Lung (tissue), 12 donors: ENCODE data around the gene EXD2. TPM values are rescaled to one million over a fixed set of nuclear protein-coding genes. Genes with fewer than 3 reads are reported as not detected.
"Not testable (repeated sequence)": the region's sequence is repeated elsewhere in the genome, so short reads cannot be mapped to it uniquely, and the experiment has no call there.

Experiments used
- ATAC-seq: fragments of 200-7000 bp; cut with Tn5 transposase; one replicate; pipeline ENCODE4 v1.9.1; 2020; ENCODE audit warnings: moderate number of reproducible peaks; ENCODE audit not compliant: insufficient read depth, low FRiP score
- DNase-seq, 3 donors: peaks; one replicate each; pipeline ENCODE4 v3.0.0-alpha.2; 2013 to 2017
- H3K27ac ChIP-seq, 2 donors: one replicate each; pipeline ENCODE4 v1.5.1; 2013; ENCODE audit warnings: mild to moderate bottlenecking in 2 of 2, moderate library complexity in 2 of 2, control low read depth in 1 of 2, inconsistent platforms in 1 of 2, low read depth in 1 of 2, low read length in 1 of 2
- H3K27me3 ChIP-seq, 3 donors: one replicate each; pipeline ENCODE4 v1.5.1; 2013; ENCODE audit warnings: low read length in 2 of 3; ENCODE audit not compliant: control insufficient read depth in 3 of 3, insufficient read depth in 3 of 3
- H3K36me3 ChIP-seq, 4 donors: one replicate each; pipeline ENCODE4 v1.5.1; 2013; ENCODE audit warnings: low read length in 4 of 4, mild to moderate bottlenecking in 1 of 4, moderate library complexity in 1 of 4; ENCODE audit not compliant: control insufficient read depth in 4 of 4, insufficient read depth in 4 of 4
- H3K4me1 ChIP-seq, 5 donors: one replicate each; pipeline ENCODE4 v1.5.1; 2013; ENCODE audit warnings: low read length in 5 of 5, mild to moderate bottlenecking in 2 of 5, moderate library complexity in 1 of 5; ENCODE audit not compliant: control insufficient read depth in 5 of 5, insufficient read depth in 5 of 5
- H3K4me3 ChIP-seq: one replicate; pipeline ENCODE4 v1.5.1; 2013; ENCODE audit warnings: mild to moderate bottlenecking, control low read depth, moderate library complexity
- H3K9ac ChIP-seq, 2 donors: one replicate each; pipeline ENCODE4 v1.5.1; 2013; ENCODE audit warnings: low read length in 2 of 2, control low read depth in 1 of 2; ENCODE audit not compliant: insufficient read depth in 1 of 2
- H3K9me3 ChIP-seq, 4 donors: one replicate each; pipeline ENCODE4 v1.5.1; 2013; ENCODE audit warnings: low read length in 3 of 4, mild to moderate bottlenecking in 1 of 4, moderate library complexity in 1 of 4; ENCODE audit not compliant: control insufficient read depth in 4 of 4, insufficient read depth in 3 of 4
- WGBS, 2 donors: extraction: QIAGEN DNeasy Blood & Tissue Kit; methylation state at CpG; one replicate each; pipeline ENCODE4 v1.1.7; 2013; 5-methylcytosine and 5-hydroxymethylcytosine counted together
- polyA plus RNA-seq, 2 donors: library from polyadenylated mRNA; stranded (reverse); fragments of 200-250 nt; gene quantifications; one replicate each; pipeline ENCODE4 v1.2.1, GENCODE V29; 2013
- total RNA-seq, 2 donors: library from RNA; depleted of rRNA in 1 of 2; stranded (reverse); fragments of >200 nt in 1 of 2; gene quantifications; one replicate each; pipeline ENCODE4 v1.2.1, GENCODE V29; 2014 to 2021
- TF ChIP-seq, protein P1 (sequence below): IDR thresholded peaks from 2 replicates; pipeline ENCODE4 v1.5.1; 2012; ENCODE audit warnings: mild to moderate bottlenecking; ENCODE audit errors: control extremely low read depth, extremely low read depth
- donor health status: control.
- donor health status: control.
- donor health status: Bipolar disorder and iron deficiency.
- donor health status: healthy.
- donor health status: DM: yes; HTN: yes; CAD: no.

Gene EXD2
- total and polyA plus RNA-seq, 4 donors, result 9.0 to 25.7 (median 14.8) TPM

GRCh38 chr14:69154779-69155178 is 36.5 kb upstream of the EXD2 start:
- 48 to 73% methylated on average over 4 of the region's 4 CpGs for WGBS, 2 donors
- H3K9me3 ChIP-seq, result no peaks in the 10 kb centered on the region
- ATAC-seq (no peak), DNase-seq (peak; percentile 33 to 60 (median 57))
- no peak overlapping the region for H3K9ac ChIP-seq
- H3K4me3 ChIP-seq, result no peak overlapping the region
- peaks cover 5 to 19% (median 9%) of the 10 kb centered on the region in 5 donors for H3K4me1 ChIP-seq
- no peaks in the 10 kb centered on the region for H3K27me3 ChIP-seq
- peak overlapping the region in 1 of 2 donors; percentile 1 for H3K27ac ChIP-seq
- no peaks in the 10 kb centered on the region for H3K36me3 ChIP-seq
- TF ChIP-seq, protein P1, sequence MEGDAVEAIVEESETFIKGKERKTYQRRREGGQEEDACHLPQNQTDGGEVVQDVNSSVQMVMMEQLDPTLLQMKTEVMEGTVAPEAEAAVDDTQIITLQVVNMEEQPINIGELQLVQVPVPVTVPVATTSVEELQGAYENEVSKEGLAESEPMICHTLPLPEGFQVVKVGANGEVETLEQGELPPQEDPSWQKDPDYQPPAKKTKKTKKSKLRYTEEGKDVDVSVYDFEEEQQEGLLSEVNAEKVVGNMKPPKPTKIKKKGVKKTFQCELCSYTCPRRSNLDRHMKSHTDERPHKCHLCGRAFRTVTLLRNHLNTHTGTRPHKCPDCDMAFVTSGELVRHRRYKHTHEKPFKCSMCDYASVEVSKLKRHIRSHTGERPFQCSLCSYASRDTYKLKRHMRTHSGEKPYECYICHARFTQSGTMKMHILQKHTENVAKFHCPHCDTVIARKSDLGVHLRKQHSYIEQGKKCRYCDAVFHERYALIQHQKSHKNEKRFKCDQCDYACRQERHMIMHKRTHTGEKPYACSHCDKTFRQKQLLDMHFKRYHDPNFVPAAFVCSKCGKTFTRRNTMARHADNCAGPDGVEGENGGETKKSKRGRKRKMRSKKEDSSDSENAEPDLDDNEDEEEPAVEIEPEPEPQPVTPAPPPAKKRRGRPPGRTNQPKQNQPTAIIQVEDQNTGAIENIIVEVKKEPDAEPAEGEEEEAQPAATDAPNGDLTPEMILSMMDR, result no peak

GRCh38 chr14:69156224-69156623 is 35.1 kb upstream of the EXD2 start:
- DNase-seq (no peak), ATAC-seq (no peak)
- Histone ChIP-seq H3K4me1 (peaks cover 0 to 6% (median 5%) of the 10 kb centered on the region in 5 donors), H3K27ac (no peak overlapping the region), H3K4me3 (no peak overlapping the region), H3K9me3 (no peaks in the 10 kb centered on the region), H3K36me3 (no peaks in the 10 kb centered on the region), H3K9ac (no peak overlapping the region), H3K27me3 (no peaks in the 10 kb centered on the region)
- TF ChIP-seq, protein P1, result no peak

- H3K36me3 ChIP-seq, result no peaks in the 10 kb centered on the region
- TF ChIP-seq, protein P1, result no peak
- no peak for ATAC-seq
- 80 to 100% methylated on average over 1 of the region's 1 CpG for WGBS, 2 donors
- no peaks in the 10 kb centered on the region for H3K9me3 ChIP-seq
- no peak for DNase-seq
- H3K9ac ChIP-seq, result no peak overlapping the region
- H3K4me1 ChIP-seq, result no peaks in the 10 kb centered on the region
- no peaks in the 10 kb centered on the region for H3K27me3 ChIP-seq
- no peak overlapping the region for H3K4me3 ChIP-seq
- H3K27ac ChIP-seq, result no peak overlapping the region
Measured at GRCh38 chr14:69161590-69161989, 29.7 kb upstream of the EXD2 start.

DNA sequence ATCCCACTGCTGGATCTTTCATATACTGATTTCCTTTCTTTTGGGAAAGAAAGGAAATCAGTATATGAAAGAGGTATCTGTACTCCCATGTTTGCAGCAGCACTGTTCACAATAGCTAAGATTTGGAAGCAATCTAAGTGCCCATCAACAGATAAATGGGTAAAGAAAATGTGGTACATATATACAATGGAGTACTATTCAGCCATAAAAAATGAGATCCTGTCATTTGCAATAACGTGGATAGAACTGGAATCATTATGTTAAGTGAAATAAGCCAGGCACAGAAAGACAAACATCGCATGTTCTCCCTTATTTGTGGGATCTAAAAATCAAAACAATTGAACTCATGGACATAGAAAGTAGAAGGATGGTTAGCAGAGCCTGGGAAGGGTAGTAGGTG is 25.5 kb upstream of the EXD2 start:
- not testable (repeated sequence) for H3K9me3 ChIP-seq, H3K4me3 ChIP-seq, ATAC-seq, DNase-seq, H3K4me1 ChIP-seq, H3K36me3 ChIP-seq, H3K27ac ChIP-seq, H3K9ac ChIP-seq, H3K27me3 ChIP-seq
- 89 to 94% methylated on average over 2 of the region's 2 CpGs for WGBS, 2 donors
